GM06990 (cell line): ENCODE measurements around the gene GAPDHS.

Experiments
- DNase-seq: peaks from one replicate; pipeline ENCODE4 v3.0.0-alpha.2; 2011; ENCODE audit not compliant: insufficient read length; ENCODE audit errors: extremely low read depth
- H3K27me3 ChIP-seq: replicated peaks from 2 replicates; pipeline ENCODE4 v1.6.0; 2011; ENCODE audit warnings: low read length; ENCODE audit not compliant: control insufficient read depth, insufficient read depth
- H3K36me3 ChIP-seq: 2 replicates; pipeline ENCODE4 v1.5.1; 2011; ENCODE audit warnings: low read length; ENCODE audit not compliant: control insufficient read depth, insufficient read depth
- H3K4me3 ChIP-seq: replicated peaks from 2 replicates; pipeline ENCODE4 v1.5.1; 2011; ENCODE audit warnings: low read depth, mild to moderate bottlenecking, control low read depth, low read length
- CTCF ChIP-seq: IDR thresholded peaks from 2 replicates; pipeline ENCODE4 v1.5.1; 2011; ENCODE audit warnings: low read length, control low read depth, mild to moderate bottlenecking, inconsistent platforms; ENCODE audit not compliant: insufficient read depth, poor library complexity, severe bottlenecking

GAPDHS gene

DNA sequence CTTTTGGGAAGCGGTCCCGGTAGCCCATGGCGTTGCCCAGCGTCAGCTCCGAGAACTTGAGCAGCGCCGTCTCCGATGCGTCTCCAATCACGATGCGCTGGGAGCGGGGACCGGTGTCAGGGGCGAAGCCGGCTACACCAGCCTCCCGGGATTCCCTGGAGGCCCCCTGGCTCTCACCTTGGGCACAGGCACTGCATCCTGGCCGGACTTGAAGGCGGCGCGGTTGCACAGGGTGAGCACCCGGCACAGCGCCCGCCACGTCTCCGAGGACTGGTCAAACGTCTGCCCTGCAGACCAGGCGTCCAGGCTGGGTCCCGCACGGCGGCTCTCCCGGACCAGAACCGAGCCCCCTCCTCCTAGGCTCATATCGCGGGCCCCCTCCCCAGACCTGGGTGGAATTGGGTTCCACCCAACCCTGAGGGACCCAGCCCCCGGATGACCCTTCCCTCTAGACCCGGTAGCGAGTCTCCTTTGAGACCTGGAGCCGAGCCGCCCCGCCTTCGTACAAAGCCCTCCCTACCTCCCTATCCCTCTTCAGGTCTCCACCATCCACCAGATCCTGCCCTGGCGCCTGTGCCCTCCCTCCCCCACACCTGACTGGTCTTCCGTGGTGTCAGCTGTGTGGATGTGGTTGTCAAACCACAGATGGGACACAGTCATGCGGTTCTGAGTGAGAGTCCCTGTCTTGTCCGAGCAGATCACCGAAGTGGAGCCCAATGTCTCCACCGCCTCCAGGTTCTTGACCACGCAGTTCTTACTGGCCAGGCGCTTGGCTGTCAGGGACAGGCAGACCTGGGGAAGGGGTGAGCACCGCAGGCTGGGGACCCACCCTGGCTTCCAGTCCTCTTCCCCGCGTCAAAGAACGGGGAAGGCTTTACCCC is 25.4 kb downstream of the GAPDHS start:
- Histone ChIP-seq H3K4me3 (peak overlapping the region; percentile 16), H3K27me3 (no peaks in the 10 kb centered on the region; the same call in 1 of the 2 replicates), H3K36me3 (no peaks in the 10 kb centered on the region)
- TF ChIP-seq CTCF: no peak
- no peak for DNase-seq

DNA sequence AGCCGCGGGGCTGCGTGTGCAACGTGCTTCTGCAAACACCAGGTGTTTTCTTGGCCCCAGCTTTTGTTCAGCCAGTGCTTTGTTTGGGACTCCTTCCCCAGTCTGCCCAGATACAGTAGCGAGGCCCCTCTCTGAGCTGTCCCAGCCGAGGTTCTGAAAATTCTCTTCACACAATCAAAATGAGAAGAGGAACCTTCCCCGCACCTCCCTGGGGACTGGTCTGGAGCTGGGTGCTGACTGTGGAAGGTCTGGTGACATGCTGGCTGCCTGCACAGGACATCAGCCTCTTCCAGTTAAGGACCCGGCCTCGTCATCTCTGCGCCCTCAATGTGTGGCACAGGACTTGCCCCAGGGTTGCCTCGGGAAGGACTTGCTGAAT is 26.0 kb downstream of the GAPDHS start:
- TF ChIP-seq CTCF: no peak
- Histone ChIP-seq H3K4me3 (no peak overlapping the region), H3K36me3 (no peaks in the 10 kb centered on the region), H3K27me3 (no peaks in the 10 kb centered on the region; the same call in 1 of the 2 replicates)
- peak; percentile 52 for DNase-seq

- TF ChIP-seq CTCF: no peak
- H3K36me3 ChIP-seq: no peaks in the 10 kb centered on the region
- no peak overlapping the region for H3K4me3 ChIP-seq
- H3K27me3 ChIP-seq: no peaks in the 10 kb centered on the region; the same call in 1 of the 2 replicates
- no peak for DNase-seq
Measured at GRCh38 chr19:35559781-35560180, 26.5 kb downstream of the GAPDHS start.

DNA sequence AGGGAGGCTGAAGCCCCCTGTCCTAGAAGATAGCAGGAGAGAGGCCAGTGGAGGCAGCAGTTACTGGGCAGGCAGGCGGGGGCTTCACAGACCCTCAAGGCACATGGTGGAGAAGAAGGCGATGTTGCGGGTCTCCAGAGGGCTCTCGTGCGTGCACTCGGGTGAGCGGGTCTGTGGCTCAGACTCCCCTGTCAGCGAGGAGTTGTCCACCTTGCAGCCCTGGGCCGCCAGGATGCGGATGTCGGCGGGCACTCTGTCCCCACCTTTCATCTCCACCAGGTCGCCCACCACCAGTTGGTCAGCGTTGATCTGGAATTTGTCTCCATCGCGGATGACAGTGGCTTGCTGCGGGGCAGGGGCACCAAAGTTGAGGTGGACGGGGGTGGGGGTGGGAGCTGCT is 27.0 kb downstream of the GAPDHS start:
- Histone ChIP-seq H3K27me3 (no peaks in the 10 kb centered on the region; the same call in 1 of the 2 replicates), H3K4me3 (no peak overlapping the region), H3K36me3 (no peaks in the 10 kb centered on the region)
- TF ChIP-seq CTCF: no peak
- no peak for DNase-seq

DNA sequence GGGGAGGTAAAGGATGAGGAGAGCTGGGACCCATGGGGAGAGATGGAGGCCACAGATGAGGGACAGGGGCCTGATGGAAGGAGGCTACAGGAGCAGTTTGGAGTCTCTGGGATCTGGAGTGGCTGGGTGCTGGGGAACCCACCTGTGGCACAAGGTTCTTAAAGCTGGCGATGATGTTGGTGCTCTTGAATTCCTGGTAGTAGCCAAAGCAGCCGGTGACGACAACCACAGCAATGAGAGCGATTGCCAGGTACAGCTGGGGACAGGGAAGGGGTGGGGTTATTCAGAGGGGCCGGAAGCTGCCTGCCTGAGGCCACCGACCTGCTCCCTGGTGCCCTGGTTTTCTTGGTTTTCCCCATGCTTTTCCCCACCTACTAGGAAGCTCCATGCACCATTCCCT is 27.4 kb downstream of the GAPDHS start:
- H3K27me3 ChIP-seq: no peaks in the 10 kb centered on the region; the same call in 1 of the 2 replicates
- H3K36me3 ChIP-seq: no peaks in the 10 kb centered on the region
- no peak overlapping the region for H3K4me3 ChIP-seq
- no peak for DNase-seq
- no peak for TF ChIP-seq CTCF
